IPS-NIHi7 (cell line): Measurements from ENCODE around the gene DUSP10.
A peak's percentile ranks its signal among the peaks of the same experiment; 100 is the strongest.

Source experiments
- DNase-seq: peaks from one replicate; pipeline ENCODE4 v3.0.0; 2012; ENCODE audit warnings: mixed read lengths; ENCODE audit errors: extremely low spot score

Gene DUSP10

GRCh38 chr1:221732052-221732451, 9.8 kb downstream of the DUSP10 start:
- no peak for DNase-seq

- no peak for DNase-seq
Measured at GRCh38 chr1:221729771-221730330, 12.0 kb downstream of the DUSP10 start.

- DNase-seq, result no peak
Measured at GRCh38 chr1:221728037-221728505, 13.8 kb downstream of the DUSP10 start.

- DNase-seq, result no peak
Measured at GRCh38 chr1:221727146-221728036, 14.5 kb downstream of the DUSP10 start.

DNA sequence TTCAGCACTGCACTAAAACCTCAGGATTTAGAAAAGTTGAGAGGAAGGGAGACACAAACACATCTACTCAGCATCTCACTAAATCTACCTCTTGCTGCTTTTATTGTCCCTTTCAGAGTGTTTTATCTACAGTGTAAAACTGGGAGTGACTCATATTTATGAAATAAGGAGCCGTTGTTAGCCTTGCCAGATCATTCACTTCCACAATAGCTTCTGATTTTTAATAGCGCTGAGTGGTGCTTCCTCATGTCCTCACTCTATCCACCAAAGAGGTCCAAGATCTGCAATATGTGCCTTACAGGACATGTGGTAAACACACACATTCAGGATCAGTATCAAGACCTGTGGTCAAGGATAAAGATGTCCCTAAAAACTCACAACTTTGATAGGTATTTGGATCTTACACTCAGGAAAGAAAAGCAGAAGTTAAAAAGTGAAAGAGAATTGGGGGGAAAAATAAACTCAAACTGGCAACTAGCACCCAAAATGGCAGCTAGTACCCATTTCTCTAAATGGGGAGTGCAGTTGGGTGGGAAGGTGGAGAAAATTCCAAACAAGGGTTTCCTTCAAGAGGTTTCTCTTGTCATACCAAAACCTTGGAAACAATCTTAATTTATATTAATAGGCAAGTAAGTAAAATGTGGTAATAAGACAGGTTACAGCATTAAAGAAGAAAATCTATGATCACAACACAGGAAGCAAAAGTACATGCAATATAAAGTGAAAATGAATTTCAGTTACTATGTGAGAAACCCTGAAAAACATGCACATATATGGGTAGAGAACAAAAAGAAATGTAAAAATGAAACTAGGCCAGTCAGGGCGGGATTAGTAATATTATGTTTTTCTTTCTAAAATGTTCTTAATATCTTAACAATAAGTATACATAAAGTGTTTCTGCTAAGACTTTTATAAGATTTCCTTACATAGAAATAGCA, 15.9 kb downstream of the DUSP10 start:
- no peak for DNase-seq

DNA sequence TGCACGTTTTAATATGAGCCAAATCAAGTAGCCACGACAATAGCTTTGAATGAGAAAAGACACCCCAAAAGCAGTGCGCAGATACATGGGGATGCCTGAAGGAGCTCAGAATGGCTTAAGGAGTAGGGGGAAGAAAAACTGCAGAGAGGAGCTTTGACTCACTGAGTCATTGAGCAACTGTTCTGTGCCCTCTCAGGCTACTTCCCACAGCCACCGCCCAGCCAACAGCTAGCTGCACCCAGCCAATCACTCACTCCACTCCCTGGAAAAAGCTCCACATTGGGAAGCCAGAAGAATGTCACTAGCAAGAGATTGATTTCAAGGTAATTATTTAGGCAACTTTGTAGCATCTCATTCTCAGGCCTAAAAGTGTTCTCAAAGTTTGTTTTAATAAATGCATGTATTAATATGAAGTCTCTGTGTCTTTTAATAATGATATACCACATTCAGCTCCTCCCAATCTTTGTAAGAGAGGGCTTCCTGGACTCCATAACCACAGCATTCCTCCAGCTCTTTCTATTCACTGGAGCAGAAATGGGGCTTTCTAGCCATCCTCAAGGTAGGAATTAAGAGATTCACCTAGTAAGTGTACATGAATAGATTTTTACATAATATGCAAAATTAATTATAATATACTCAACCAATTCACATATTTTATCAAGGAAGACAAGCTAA, 16.8 kb downstream of the DUSP10 start:
- DNase-seq, result no peak

DNA sequence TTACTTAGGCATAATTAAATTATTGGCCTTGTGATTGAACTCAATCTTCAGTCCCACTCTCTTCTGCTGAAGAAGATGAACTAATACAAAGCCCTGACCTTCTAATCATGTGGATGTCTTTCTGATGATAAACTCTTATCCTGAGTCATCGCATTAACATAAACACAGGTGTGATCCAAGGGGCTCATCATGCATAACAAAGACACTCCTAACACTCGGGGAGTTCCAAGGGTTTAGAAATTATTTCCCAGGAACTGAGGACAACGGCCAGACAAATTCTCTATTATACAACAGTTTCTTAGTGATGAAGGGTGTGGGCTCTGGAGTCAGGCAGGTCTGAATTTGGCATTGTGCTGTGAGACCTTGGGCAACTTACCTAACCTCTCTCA, 18.0 kb downstream of the DUSP10 start:
- no peak for DNase-seq

- DNase-seq, result no peak
Measured at GRCh38 chr1:221723018-221723847, 18.7 kb downstream of the DUSP10 start.

DNA sequence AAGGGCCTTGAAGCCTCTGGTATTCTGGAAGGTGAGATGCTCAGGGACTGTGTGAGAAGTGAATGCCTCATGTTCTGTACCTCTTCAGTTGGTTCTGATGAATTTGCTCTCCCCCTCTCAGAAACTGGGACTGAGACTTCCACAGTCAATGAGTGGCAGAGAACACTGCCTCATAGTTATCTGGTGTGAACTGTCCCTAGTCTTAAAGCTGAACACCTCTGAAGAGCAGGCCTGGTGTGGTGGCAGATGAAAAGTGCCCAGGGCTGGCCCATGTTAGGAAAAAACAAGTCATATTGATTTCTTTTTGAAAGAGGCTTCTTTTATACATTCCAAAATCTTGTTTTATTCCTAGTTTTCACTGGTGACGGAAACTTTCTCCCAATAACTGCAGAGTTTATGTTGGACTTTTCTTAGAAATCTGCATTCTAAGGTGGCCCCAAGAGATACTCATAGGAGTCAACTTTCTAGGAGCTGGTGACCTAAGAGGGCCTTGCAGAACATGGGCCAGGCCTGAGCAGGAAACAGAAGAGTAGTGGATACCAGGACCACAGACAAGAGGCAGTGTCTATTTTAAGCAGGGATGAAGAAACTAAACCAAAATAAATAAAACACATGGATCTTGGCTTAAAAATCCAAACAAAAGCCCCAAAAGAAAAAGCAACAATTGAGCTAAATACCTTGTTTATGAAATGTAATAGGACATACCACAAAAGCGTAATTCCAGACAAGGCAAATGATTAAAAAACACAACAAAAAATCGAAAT, 19.5 kb downstream of the DUSP10 start:
- no peak for DNase-seq

- no peak for DNase-seq
Measured at GRCh38 chr1:221720545-221720944, 21.3 kb downstream of the DUSP10 start.

GRCh38 chr1:221719987-221720386, 21.9 kb downstream of the DUSP10 start:
- DNase-seq, result no peak

DNA sequence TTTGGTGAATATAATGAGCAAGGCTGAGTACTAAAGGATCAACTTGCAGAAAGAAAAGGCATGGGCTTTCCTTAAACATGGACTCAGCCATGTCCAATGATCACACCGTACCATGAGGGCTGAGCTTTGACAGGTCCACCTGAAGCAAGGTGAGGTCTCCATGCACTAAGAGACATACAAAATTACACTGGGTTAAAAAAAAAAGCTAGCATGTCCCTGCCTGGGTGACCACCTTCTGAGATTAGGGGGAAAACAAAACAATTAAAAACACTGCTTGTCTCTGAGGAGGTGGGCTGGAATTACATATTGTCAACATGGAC, 22.7 kb downstream of the DUSP10 start:
- no peak for DNase-seq

- DNase-seq, result no peak
Measured at GRCh38 chr1:221718381-221719277, 23.3 kb downstream of the DUSP10 start.

DNA sequence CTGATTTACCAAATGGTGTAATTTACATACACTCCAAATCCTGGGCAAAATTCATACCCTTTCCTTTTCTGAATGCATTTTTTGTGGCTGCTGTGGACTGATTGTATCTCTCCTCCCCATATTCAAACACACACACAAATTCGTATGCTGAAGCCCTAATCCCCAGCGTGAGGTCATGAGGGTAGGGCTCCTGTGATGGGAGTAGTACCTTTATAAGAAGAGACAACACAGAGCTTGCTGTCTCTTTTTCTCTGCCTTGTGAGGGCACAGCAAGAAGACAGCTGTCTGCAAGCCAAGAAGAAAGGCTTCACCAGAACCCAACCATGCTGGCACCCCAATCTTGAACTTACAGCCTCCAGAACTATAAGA, 24.4 kb downstream of the DUSP10 start:
- DNase-seq, result no peak

DNA sequence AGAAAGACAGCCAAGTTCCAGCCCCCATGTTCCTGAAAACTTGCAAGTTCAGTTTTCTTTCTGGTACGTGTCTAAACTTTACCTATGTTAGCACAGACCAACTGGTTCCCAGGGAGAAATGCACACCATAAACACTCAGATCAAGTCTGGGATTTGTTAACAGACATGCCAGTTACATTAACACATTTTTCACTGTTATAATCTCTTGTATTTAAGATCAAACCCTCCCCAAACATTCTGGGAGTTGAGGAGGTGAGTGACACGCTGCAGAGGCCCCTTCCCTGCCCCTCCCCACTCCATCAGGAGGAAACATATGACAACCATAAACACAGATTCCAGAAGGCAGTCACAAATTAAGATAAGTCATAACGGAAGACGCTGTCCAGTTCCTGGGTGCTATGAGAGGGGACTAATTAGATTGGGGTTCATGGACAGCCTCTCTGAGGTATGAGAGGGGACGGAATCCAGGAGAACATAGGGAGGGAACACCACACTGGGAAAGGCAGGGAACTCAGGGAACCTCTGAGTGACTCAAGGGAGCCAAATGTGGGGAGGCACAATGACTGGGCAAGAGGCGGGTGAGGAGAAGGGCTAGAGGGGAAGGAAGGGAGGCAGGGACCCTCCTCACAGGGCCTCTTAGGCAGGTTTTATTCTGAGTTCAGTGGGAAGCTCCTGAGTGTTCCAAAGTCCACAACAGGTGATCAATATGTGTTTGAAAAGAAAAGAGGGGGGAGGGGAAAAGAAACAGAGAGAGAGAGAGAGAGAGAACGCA, 25.0 kb downstream of the DUSP10 start:
- DNase-seq, result no peak

DNA sequence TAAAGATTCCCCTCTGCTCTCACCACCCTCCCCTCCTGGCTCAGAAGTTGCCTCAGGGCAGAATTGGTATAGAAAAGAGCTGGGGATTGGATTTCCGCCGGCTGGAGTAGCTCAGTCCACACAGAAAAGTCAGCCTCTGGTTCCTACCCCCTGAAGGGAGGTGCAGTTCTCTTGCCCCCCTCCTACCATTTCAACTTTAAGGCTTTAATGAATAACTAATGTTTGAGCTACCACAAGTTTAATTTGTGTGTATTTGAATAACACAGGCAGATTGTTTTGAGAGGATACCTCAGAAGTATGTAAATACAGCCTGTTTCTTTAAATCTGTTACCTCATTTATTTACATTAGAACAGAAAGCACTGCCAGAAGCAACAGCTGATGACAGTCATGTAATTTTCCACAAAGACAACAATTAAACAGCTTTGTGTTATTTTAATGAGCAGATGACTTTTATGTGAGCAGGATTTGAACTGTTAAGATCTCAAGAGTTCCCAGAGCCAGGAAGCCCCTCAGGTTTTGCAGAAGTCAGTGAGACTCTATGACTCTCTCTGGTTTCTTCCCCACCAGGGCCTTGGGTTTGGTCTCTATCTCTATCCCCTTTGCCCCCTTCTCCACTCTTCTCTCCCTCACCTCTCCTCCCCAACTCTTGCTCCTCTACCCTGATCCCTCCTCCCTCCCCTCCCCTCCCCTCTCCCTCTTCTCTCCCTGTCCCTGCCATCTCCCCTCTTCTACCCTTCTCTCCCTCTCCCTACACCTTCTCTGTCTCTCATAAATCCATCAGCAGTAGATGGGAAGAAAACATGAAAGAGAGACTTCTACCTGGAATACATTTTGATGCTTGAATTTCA, 26.3 kb downstream of the DUSP10 start:
- peak; percentile 60 for DNase-seq
